ENCODE measurements around the gene GALNT17.

- TF ChIP-seq HMGXB4 (CRISPR knock-in tag; IDR thresholded peaks at IDR 0.05; ENCODE audit: borderline replicate concordance) (no peak), CTCF (IDR thresholded peaks at IDR 0.05) (no peak), REST (IDR thresholded peaks at IDR 0.05) (no peak), NR3C1 (IDR thresholded peaks at IDR 0.05) (no peak), ESRRA (IDR thresholded peaks at IDR 0.05; ENCODE audit: borderline replicate concordance, low read length) (no peak), POLR2A (IDR thresholded peaks at IDR 0.05; ENCODE audit: low read length) (no peak)
Observed at GRCh38 chr7:71350680-71351079, 218.7 kb downstream of the GALNT17 start.
